Muscle layer of duodenum (tissue), 2 donors: ENCODE data around the gene ENPP1.

ENCODE experiments used
- H3K27ac ChIP-seq: one replicate; pipeline ENCODE4 v1.7.0; 2013; ENCODE audit warnings: mild to moderate bottlenecking, low read length
- H3K27me3 ChIP-seq: one replicate; pipeline ENCODE4 v1.7.0; 2013; ENCODE audit warnings: low read depth, mild to moderate bottlenecking, control low read depth, low read length
- H3K36me3 ChIP-seq, 2 donors: one replicate each; pipeline ENCODE4 v1.7.0; 2013; ENCODE audit warnings: low read length in 2 of 2, control low read depth in 1 of 2, mild to moderate bottlenecking in 1 of 2; ENCODE audit not compliant: insufficient read depth in 2 of 2, control insufficient read depth in 1 of 2
- H3K4me1 ChIP-seq, 2 donors: one replicate each; pipeline ENCODE4 v1.7.0; 2013; ENCODE audit warnings: low read length in 2 of 2, mild to moderate bottlenecking in 2 of 2, control low read depth in 1 of 2, moderate library complexity in 1 of 2; ENCODE audit not compliant: insufficient read depth in 2 of 2, control insufficient read depth in 1 of 2
- H3K4me3 ChIP-seq, 2 donors: one replicate each; pipeline ENCODE4 v1.7.0; 2013; ENCODE audit warnings: low read length in 2 of 2, low read depth in 1 of 2, mild to moderate bottlenecking in 1 of 2
- H3K9me3 ChIP-seq, 2 donors: one replicate each; pipeline ENCODE4 v1.7.0; 2013; ENCODE audit warnings: low read length in 2 of 2, control low read depth in 1 of 2, mild to moderate bottlenecking in 1 of 2; ENCODE audit not compliant: control insufficient read depth in 1 of 2
- donor health status: healthy.

The ENPP1 gene

GRCh38 chr6:131917318-131917717 is 109.5 kb downstream of the ENPP1 start:
- no peaks in the 10 kb centered on the region for H3K27me3 ChIP-seq

DNA sequence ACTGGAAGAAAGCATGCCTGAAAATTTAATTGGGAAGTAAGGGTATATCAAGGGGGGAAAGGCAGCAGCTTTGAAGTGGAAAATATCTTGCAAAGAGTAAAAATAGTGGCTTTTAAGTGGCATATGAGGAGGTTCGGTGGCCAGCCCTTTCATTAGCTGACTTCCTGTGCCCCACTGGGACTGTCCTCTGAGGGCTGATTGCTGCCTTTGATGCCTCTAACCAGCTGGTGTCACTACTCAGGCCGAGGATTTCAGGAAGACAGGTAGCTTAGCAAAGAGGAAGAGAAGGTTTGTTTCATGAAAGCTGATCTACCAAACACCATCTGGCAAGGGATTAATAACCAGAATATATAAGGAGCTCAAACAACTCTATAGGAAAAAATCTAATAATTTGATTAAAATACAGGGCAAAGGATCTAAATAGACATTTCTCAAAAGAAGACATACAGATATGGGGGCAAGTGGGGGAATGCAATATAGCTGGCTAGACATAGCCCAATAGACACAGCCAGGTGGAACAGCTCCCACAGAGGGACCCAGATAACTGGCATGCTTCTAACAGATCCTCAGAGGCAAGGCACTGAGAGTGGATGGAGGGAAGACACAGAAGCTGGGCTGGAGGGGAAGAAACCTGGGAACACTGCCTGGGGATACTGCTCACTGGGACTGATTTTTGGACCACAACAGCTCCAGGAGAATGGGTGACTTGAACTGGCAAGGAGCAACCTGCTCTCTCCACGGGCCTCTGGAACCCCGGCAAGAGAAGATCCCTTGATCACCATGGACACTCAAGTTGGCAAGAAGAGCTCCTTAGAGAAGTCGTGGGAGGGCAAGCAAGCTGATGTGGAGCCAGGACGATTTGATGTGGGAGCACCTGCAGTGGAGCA is 110.2 kb downstream of the ENPP1 start:
- Histone ChIP-seq H3K36me3 (no peaks in the 10 kb centered on the region), H3K27me3 (no peaks in the 10 kb centered on the region), H3K9me3 (peaks cover 0 to 3% of the 10 kb centered on the region in 2 donors), H3K4me3 (no peak overlapping the region), H3K27ac (no peak overlapping the region), H3K4me1 (no peaks in the 10 kb centered on the region)

More at GRCh38 chr6:131917318-131917717, 109.5 kb downstream of the ENPP1 start:
- no peak overlapping the region for H3K27ac ChIP-seq
- no peaks in the 10 kb centered on the region for H3K4me1 ChIP-seq
- H3K4me3 ChIP-seq = no peak overlapping the region
- H3K36me3 ChIP-seq = no peaks in the 10 kb centered on the region
- H3K9me3 ChIP-seq = no peaks in the 10 kb centered on the region

GRCh38 chr6:131918650-131919355 is 111.0 kb downstream of the ENPP1 start:
- Histone ChIP-seq H3K27ac (no peak overlapping the region), H3K36me3 (no peaks in the 10 kb centered on the region), H3K9me3 (peaks cover 3% of the 10 kb centered on the region in 2 donors), H3K4me1 (no peaks in the 10 kb centered on the region), H3K27me3 (no peaks in the 10 kb centered on the region), H3K4me3 (no peak overlapping the region)

DNA sequence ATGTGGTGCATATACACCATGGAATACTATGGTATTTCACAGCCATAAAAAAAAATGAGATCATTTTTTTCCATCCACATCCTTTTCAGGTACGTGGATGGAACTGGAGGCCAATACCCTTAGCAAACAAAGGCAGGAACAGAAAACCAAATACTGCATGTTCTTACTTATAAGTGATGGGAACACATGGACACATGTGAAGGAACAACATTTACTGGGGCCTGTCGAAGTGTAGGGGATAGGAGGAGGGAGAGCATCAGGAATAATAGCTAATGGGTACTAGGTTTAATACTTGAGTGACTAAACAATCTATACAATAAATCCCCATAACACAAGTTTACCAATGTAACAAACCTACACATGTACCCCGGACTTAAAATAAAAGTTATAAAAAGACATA is 112.8 kb downstream of the ENPP1 start:
- H3K36me3 ChIP-seq = no peaks in the 10 kb centered on the region
- no peak overlapping the region for H3K27ac ChIP-seq
- no peak overlapping the region for H3K4me3 ChIP-seq

DNA sequence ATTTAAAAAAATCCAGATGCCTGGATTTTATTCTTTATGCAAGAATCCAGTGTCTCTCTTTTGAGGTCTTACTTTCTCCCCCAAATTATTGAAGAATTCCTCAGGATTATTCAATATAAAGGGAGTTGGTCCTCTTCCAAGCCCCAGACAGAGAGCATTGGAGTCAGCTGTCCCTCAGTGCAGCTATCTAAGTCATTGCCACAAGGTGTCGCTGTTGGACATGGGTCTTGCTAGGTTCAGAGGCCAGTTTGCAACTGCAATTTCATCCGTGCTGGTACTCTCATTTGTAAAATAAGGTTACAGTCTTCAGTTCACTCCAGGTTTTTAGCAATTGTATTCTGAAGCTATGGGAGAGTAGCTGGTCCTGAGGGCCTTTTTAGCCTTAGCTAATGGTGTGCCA is 115.5 kb downstream of the ENPP1 start:
- Histone ChIP-seq H3K4me3 (no peak overlapping the region), H3K36me3 (no peaks in the 10 kb centered on the region), H3K27me3 (no peaks in the 10 kb centered on the region), H3K27ac (no peak overlapping the region), H3K9me3 (peaks cover 3% of the 10 kb centered on the region in 2 donors), H3K4me1 (no peaks in the 10 kb centered on the region)

More for the DNA sequence above, 112.8 kb downstream of the ENPP1 start:
- Histone ChIP-seq H3K9me3 (peaks cover 3% of the 10 kb centered on the region in 2 donors), H3K4me1 (no peaks in the 10 kb centered on the region), H3K27me3 (no peaks in the 10 kb centered on the region)

GRCh38 chr6:131924881-131925474 is 117.2 kb downstream of the ENPP1 start:
- no peaks in the 10 kb centered on the region for H3K4me1 ChIP-seq
- H3K4me3 ChIP-seq = no peak overlapping the region

GRCh38 chr6:131929264-131929663 is 121.4 kb downstream of the ENPP1 start:
- H3K36me3 ChIP-seq = no peaks in the 10 kb centered on the region
- no peaks in the 10 kb centered on the region for H3K27me3 ChIP-seq
- no peak overlapping the region for H3K27ac ChIP-seq
- H3K4me3 ChIP-seq = no peak overlapping the region
- H3K4me1 ChIP-seq = no peaks in the 10 kb centered on the region
- no peaks in the 10 kb centered on the region for H3K9me3 ChIP-seq

More at GRCh38 chr6:131924881-131925474, 117.2 kb downstream of the ENPP1 start:
- Histone ChIP-seq H3K36me3 (no peaks in the 10 kb centered on the region), H3K27me3 (no peaks in the 10 kb centered on the region), H3K9me3 (peaks cover 3% of the 10 kb centered on the region in 2 donors), H3K27ac (no peak overlapping the region)

- no peaks in the 10 kb centered on the region for H3K9me3 ChIP-seq
These were observed 122.2 kb downstream of the ENPP1 start for GRCh38 chr6:131929976-131930375.

GRCh38 chr6:131931063-131931750 is 123.4 kb downstream of the ENPP1 start:
- H3K27me3 ChIP-seq = no peaks in the 10 kb centered on the region
- H3K36me3 ChIP-seq = no peaks in the 10 kb centered on the region

More at GRCh38 chr6:131929976-131930375, 122.2 kb downstream of the ENPP1 start:
- no peaks in the 10 kb centered on the region for H3K27me3 ChIP-seq
- H3K4me1 ChIP-seq = no peaks in the 10 kb centered on the region
- no peak overlapping the region for H3K27ac ChIP-seq
- no peaks in the 10 kb centered on the region for H3K36me3 ChIP-seq
- H3K4me3 ChIP-seq = no peak overlapping the region

DNA sequence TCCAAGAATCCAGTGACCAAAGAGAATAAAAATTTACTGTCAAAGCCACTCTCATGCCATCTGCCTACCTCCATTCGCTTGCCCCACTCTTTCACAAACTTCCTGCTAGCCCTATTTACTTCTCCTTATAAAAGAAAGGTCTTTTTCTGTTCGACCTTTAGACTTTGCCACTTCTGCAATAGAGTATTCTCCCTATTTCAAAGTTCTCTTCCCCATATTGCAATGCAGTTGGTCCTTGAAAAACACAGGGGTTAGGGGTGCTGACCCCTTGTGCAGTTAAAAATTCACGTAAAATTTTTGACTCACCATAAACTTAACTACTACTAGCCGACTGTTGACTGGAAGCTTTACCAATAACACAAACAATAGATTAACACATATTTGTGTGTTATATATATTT is 128.3 kb downstream of the ENPP1 start:
- no peaks in the 10 kb centered on the region for H3K9me3 ChIP-seq
- no peaks in the 10 kb centered on the region for H3K4me1 ChIP-seq
- no peaks in the 10 kb centered on the region for H3K27me3 ChIP-seq
- H3K36me3 ChIP-seq = no peaks in the 10 kb centered on the region
- H3K27ac ChIP-seq = no peak overlapping the region
- no peak overlapping the region for H3K4me3 ChIP-seq

More at GRCh38 chr6:131931063-131931750, 123.4 kb downstream of the ENPP1 start:
- H3K9me3 ChIP-seq = no peaks in the 10 kb centered on the region
- no peak overlapping the region for H3K27ac ChIP-seq
- no peak overlapping the region for H3K4me3 ChIP-seq
- H3K4me1 ChIP-seq = no peaks in the 10 kb centered on the region

- Histone ChIP-seq H3K9me3 (no peaks in the 10 kb centered on the region), H3K27ac (no peak overlapping the region), H3K27me3 (no peaks in the 10 kb centered on the region), H3K4me1 (no peaks in the 10 kb centered on the region), H3K36me3 (no peaks in the 10 kb centered on the region), H3K4me3 (no peak overlapping the region)
These were observed 129.4 kb downstream of the ENPP1 start for GRCh38 chr6:131937226-131937625.
